B cell (primary cell): ENCODE data around the gene THADA.

ENCODE experiments used
- EZH2 ChIP-seq: IDR thresholded peaks from 2 replicates; pipeline ENCODE4 v1.6.1; 2012; ENCODE audit warnings: borderline replicate concordance, low read depth, mild to moderate bottlenecking, moderate library complexity, low read length; ENCODE audit not compliant: insufficient read depth, poor library complexity, severe bottlenecking
- TF ChIP-seq, protein P1 (sequence below): fragments of 200-600 bp; IDR thresholded peaks from one replicate; pipeline ENCODE4 v1.8.0; 2022; ENCODE audit warnings: antibody characterized with exemption, mild to moderate bottlenecking

- TF ChIP-seq, protein P1, sequence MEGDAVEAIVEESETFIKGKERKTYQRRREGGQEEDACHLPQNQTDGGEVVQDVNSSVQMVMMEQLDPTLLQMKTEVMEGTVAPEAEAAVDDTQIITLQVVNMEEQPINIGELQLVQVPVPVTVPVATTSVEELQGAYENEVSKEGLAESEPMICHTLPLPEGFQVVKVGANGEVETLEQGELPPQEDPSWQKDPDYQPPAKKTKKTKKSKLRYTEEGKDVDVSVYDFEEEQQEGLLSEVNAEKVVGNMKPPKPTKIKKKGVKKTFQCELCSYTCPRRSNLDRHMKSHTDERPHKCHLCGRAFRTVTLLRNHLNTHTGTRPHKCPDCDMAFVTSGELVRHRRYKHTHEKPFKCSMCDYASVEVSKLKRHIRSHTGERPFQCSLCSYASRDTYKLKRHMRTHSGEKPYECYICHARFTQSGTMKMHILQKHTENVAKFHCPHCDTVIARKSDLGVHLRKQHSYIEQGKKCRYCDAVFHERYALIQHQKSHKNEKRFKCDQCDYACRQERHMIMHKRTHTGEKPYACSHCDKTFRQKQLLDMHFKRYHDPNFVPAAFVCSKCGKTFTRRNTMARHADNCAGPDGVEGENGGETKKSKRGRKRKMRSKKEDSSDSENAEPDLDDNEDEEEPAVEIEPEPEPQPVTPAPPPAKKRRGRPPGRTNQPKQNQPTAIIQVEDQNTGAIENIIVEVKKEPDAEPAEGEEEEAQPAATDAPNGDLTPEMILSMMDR: no peak
- no peak for TF ChIP-seq EZH2
Observed at GRCh38 chr2:43356774-43357173, 239.1 kb downstream of the THADA start.
